WTC11 (cell line): ENCODE measurements around the gene LLGL1. TPM values are rescaled to one million over a fixed set of nuclear protein-coding genes. Genes with fewer than 3 reads are reported as not detected.
A peak's percentile ranks its signal among the peaks of the same experiment; 100 is the strongest.

Source experiments
- ATAC-seq: fragments of 200-7000 bp; cut with Tn5 transposase; 2 replicates; pipeline ENCODE4 v1.10.0; 2021; ENCODE audit warnings: mild to moderate bottlenecking, moderate library complexity
- Bru-seq: library from RNA; stranded (reverse); fragments of 400-500 nt; gene quantifications from one replicate; lab custom pipeline; 2021; lab: Mats Ljungman, UMichigan
- CTCF ChIA-PET: fragments of 300-600 bp; sonication (Branson Sonifier 250); formaldehyde crosslinking; loops from one replicate; lab custom pipeline; 2021; ENCODE audit warnings: antibody characterized with exemption; lab: Charles Lee
- POLR2A ChIA-PET: fragments of 350-600 bp; sonication (Branson Sonifier 250); formaldehyde crosslinking; loops from one replicate; lab custom pipeline; 2021; ENCODE audit warnings: antibody characterized with exemption; lab: Charles Lee
- DNase-seq: peaks from one replicate; pipeline ENCODE4 v3.0.0; 2021; ENCODE audit warnings: low spot score
- H3K27ac Mint-ChIP-seq: 2 replicates; pipeline ENCODE4 v1.8.0; 2021; ENCODE audit warnings: mixed read lengths
- H3K27me3 Mint-ChIP-seq: 2 replicates; pipeline ENCODE4 v1.8.0; 2021; ENCODE audit warnings: low read depth, mild to moderate bottlenecking, moderate library complexity, mixed read lengths
- H3K36me3 Mint-ChIP-seq: 2 replicates; pipeline ENCODE4 v1.8.0; 2021; ENCODE audit warnings: mixed read lengths
- H3K4me1 Mint-ChIP-seq: 2 replicates; pipeline ENCODE4 v1.8.0; 2022; ENCODE audit warnings: mixed read lengths
- H3K4me3 Mint-ChIP-seq: 2 replicates; pipeline ENCODE4 v1.8.0; 2021; ENCODE audit warnings: mild to moderate bottlenecking, moderate library complexity, mixed read lengths
- H3K9me3 Mint-ChIP-seq: 2 replicates; pipeline ENCODE4 v1.8.0; 2021; ENCODE audit warnings: mixed read lengths
- CBFB ChIP-seq: sonication (generic); formaldehyde crosslinking; IDR thresholded peaks from 2 replicates; pipeline ENCODE4 v1.8.1; 2022; ENCODE audit warnings: mild to moderate bottlenecking, low read depth, missing genetic modification reagents
- EMX1 ChIP-seq: fragments of 250-450 bp; sonication (Bioruptor Pico); IDR thresholded peaks from 2 replicates; pipeline ENCODE4 v1.8.0; 2021; ENCODE audit warnings: mild to moderate bottlenecking
- IRF2 ChIP-seq: sonication (generic); formaldehyde crosslinking; IDR thresholded peaks from 2 replicates; pipeline ENCODE4 v1.8.0; 2022; ENCODE audit warnings: low read depth, missing genetic modification reagents, borderline replicate concordance
- MYBL2 ChIP-seq: sonication (generic); formaldehyde crosslinking; IDR thresholded peaks from 2 replicates; pipeline ENCODE4 v1.8.1; 2023; ENCODE audit warnings: mild to moderate bottlenecking, moderate library complexity, missing genetic modification reagents
- NFATC4 ChIP-seq: fragments of 250-450 bp; sonication (Bioruptor Pico); IDR thresholded peaks from 2 replicates; pipeline ENCODE4 v1.9.0; 2021; ENCODE audit warnings: mild to moderate bottlenecking
- NFE2L1 ChIP-seq: sonication (generic); formaldehyde crosslinking; IDR thresholded peaks from 2 replicates; pipeline ENCODE4 v1.8.1; 2023; ENCODE audit warnings: missing genetic modification reagents
- NFYB ChIP-seq: sonication (generic); formaldehyde crosslinking; conservative IDR thresholded peaks from 2 replicates; pipeline ENCODE4 v1.8.0; 2022; ENCODE audit warnings: low read depth, missing genetic modification reagents
- NR2C2 ChIP-seq: sonication (generic); formaldehyde crosslinking; IDR thresholded peaks from 2 replicates; pipeline ENCODE4 v1.8.0; 2022; ENCODE audit warnings: mild to moderate bottlenecking, missing genetic modification reagents
- SMAD4 ChIP-seq: sonication (generic); formaldehyde crosslinking; IDR thresholded peaks from 2 replicates; pipeline ENCODE4 v1.8.0; 2022; ENCODE audit warnings: mild to moderate bottlenecking, missing genetic modification reagents
- SP1 ChIP-seq: sonication (generic); formaldehyde crosslinking; conservative IDR thresholded peaks from 2 replicates; pipeline ENCODE4 v1.8.1; 2022; ENCODE audit warnings: missing genetic modification reagents
- TCF7 ChIP-seq: sonication (generic); formaldehyde crosslinking; IDR thresholded peaks from 2 replicates; pipeline ENCODE4 v1.8.0; 2022; ENCODE audit warnings: mild to moderate bottlenecking, low read depth, missing genetic modification reagents, moderate library complexity
- TEAD4 ChIP-seq: sonication (generic); formaldehyde crosslinking; IDR thresholded peaks from 2 replicates; pipeline ENCODE4 v1.8.0; 2022; ENCODE audit warnings: mild to moderate bottlenecking, missing genetic modification reagents
- ZNF138 ChIP-seq: sonication (generic); formaldehyde crosslinking; conservative IDR thresholded peaks from 2 replicates; pipeline ENCODE4 v1.8.1; 2022; ENCODE audit warnings: mild to moderate bottlenecking, moderate library complexity, missing genetic modification reagents
- ZNF416 ChIP-seq: fragments of 250-450 bp; sonication (Bioruptor Pico); IDR thresholded peaks from 2 replicates; pipeline ENCODE4 v1.9.0; 2021; ENCODE audit warnings: mild to moderate bottlenecking, inconsistent platforms
- ZNF671 ChIP-seq: fragments of 250-450 bp; sonication (Bioruptor Pico); IDR thresholded peaks from 2 replicates; pipeline ENCODE4 v1.8.0; 2021; ENCODE audit warnings: mild to moderate bottlenecking
- long read RNA-seq, 3 experiments: library from RNA in 1 of 3; library from capped mRNA in 1 of 3; library from polyadenylated mRNA in 1 of 3; unstranded in 2 of 3; stranded (forward) in 1 of 3; transcript quantifications; one replicate each; pipeline ENCODE4 v2.0.0, GENCODE V29; 2021
- total RNA-seq: library from RNA; stranded (reverse); gene quantifications from 3 replicates; pipeline ENCODE4 v1.2.3, GENCODE V29; 2021
- TF ChIP-seq, protein P1 (sequence below): fragments of 200-600 bp; IDR thresholded peaks from 2 replicates; pipeline ENCODE4 v1.8.0; 2022; ENCODE audit warnings: antibody characterized with exemption
- TF ChIP-seq, protein P2 (sequence below): sonication (generic); formaldehyde crosslinking; IDR thresholded peaks from 2 replicates; pipeline ENCODE4 v1.8.0; 2022; ENCODE audit warnings: missing genetic modification reagents
- TF ChIP-seq, protein P3 (sequence below): fragments of 250-450 bp; sonication (Bioruptor Pico); IDR thresholded peaks from 2 replicates; pipeline ENCODE4 v1.9.0; 2021; ENCODE audit warnings: moderate library complexity, mild to moderate bottlenecking, inconsistent platforms, borderline replicate concordance
- TF ChIP-seq, protein P4 (sequence below): sonication (generic); formaldehyde crosslinking; IDR thresholded peaks from 2 replicates; pipeline ENCODE4 v1.8.1; 2022; ENCODE audit warnings: low read depth, missing genetic modification reagents, borderline replicate concordance
- TF ChIP-seq, protein P5 (sequence below): sonication (generic); formaldehyde crosslinking; IDR thresholded peaks from 2 replicates; pipeline ENCODE4 v1.8.1; 2022; ENCODE audit warnings: missing genetic modification reagents, borderline replicate concordance
- TF ChIP-seq, protein P6 (sequence below): sonication (generic); formaldehyde crosslinking; IDR thresholded peaks from 2 replicates; pipeline ENCODE4 v1.8.0; 2023; ENCODE audit warnings: missing genetic modification reagents, mild to moderate bottlenecking, borderline replicate concordance

Gene LLGL1
- total RNA-seq (76.0 to 87.8 TPM (median 78.6 TPM) in 3 replicates), Bru-seq, nascent RNA (percentile 57 among the genes with signal in this experiment)
- long read RNA-seq, experiment 1, partial matches to known transcripts, result 0 of 2 reads
- long read RNA-seq, experiment 1, other reads (novel, unspliced or antisense), result 2 of 2 reads
- long read RNA-seq, experiment 2, full-length matches to known transcripts, result 7 of 66 reads
- long read RNA-seq, experiment 2, partial matches to known transcripts, result 42 of 66 reads
- long read RNA-seq, experiment 2, other reads (novel, unspliced or antisense), result 17 of 66 reads
- long read RNA-seq, experiment 3, result 0 reads

DNA sequence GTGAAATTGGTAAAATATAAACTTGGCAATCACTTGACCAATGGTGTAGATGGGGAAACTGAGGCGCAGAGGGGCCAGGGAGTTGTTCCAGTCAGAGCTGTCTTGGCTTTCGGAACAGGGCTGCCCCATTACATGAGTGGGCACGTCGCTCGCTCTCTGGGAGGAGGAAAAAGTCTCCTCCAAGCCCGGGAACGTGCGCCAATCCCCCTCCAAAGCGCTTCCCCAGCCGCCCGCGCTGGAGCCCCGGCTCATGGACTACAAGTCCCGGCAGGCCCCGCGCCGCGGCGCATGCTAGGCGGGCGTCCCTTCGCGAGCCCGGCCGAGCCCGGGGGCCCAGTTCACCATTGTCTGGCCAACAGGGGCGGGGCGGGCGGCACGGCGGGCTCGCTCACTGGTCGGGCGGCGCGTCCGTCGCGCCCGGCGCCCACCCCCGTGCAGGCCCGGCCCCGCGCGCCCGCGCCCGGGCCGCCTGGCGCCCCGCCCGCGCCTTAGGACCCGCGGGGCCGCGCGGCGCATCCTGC lies at the start of gene LLGL1:
Gene LLGL1, plus strand, starts transcription at position 515 of the 521 bp plus-strand sequence. CDS start 48 bp downstream, outside the sequence.
- CTCF ChIA-PET, result interaction anchor here (1.2 to 1.9 kb wide), 5 partner anchors 8 to 85 kb away, joined by 6 to 11 read pairs (median 8); no protein-coding TSS in a partner anchor

DNA sequence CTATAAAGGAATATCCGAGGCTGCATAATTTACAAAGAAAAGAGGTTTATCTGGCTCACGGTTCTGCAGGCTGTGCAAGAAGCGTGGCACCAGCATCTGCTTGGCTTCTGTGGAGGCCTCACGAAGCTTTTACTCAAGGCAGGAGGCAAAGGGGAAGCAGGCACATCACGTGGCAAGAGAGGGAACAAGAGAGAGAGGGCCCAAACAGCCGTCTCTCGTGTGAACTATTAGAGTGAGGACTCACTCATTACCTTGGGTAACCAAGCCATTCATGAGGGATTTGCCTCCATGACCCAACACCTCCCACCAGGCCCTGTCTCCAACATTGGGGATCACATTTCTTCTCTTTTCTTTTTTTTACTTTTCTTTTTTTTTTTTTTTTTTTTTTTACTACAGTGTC lies 49.3 kb upstream of the LLGL1 start:
- Mint-ChIP-seq H3K36me3 (no peaks in the 10 kb centered on the region), H3K27ac (no peak overlapping the region), H3K4me3 (no peak overlapping the region), H3K27me3 (0 out of 2 replicates have a peak, but pooled peaks cover 3% of the 10 kb centered on the region), H3K4me1 (peaks cover 7% of the 10 kb centered on the region; the same call in 1 of the 2 replicates), H3K9me3 (no peaks in the 10 kb centered on the region)
- ChIA-PET CTCF (no interaction called here), POLR2A (no interaction called here)
- ATAC-seq (no peak), DNase-seq (no peak)
- TF ChIP-seq TCF7 (no peak), ZNF416 (CRISPR knock-in tag) (no peak), TEAD4 (CRISPR knock-in tag) (no peak), ZNF671 (CRISPR knock-in tag) (no peak), MYBL2 (CRISPR knock-in tag) (no peak), NFE2L1 (no peak), ZNF138 (CRISPR knock-in tag) (no peak), NFATC4 (CRISPR knock-in tag) (no peak)
- TF ChIP-seq, protein P1, sequence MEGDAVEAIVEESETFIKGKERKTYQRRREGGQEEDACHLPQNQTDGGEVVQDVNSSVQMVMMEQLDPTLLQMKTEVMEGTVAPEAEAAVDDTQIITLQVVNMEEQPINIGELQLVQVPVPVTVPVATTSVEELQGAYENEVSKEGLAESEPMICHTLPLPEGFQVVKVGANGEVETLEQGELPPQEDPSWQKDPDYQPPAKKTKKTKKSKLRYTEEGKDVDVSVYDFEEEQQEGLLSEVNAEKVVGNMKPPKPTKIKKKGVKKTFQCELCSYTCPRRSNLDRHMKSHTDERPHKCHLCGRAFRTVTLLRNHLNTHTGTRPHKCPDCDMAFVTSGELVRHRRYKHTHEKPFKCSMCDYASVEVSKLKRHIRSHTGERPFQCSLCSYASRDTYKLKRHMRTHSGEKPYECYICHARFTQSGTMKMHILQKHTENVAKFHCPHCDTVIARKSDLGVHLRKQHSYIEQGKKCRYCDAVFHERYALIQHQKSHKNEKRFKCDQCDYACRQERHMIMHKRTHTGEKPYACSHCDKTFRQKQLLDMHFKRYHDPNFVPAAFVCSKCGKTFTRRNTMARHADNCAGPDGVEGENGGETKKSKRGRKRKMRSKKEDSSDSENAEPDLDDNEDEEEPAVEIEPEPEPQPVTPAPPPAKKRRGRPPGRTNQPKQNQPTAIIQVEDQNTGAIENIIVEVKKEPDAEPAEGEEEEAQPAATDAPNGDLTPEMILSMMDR, result no peak
- TF ChIP-seq, protein P2, sequence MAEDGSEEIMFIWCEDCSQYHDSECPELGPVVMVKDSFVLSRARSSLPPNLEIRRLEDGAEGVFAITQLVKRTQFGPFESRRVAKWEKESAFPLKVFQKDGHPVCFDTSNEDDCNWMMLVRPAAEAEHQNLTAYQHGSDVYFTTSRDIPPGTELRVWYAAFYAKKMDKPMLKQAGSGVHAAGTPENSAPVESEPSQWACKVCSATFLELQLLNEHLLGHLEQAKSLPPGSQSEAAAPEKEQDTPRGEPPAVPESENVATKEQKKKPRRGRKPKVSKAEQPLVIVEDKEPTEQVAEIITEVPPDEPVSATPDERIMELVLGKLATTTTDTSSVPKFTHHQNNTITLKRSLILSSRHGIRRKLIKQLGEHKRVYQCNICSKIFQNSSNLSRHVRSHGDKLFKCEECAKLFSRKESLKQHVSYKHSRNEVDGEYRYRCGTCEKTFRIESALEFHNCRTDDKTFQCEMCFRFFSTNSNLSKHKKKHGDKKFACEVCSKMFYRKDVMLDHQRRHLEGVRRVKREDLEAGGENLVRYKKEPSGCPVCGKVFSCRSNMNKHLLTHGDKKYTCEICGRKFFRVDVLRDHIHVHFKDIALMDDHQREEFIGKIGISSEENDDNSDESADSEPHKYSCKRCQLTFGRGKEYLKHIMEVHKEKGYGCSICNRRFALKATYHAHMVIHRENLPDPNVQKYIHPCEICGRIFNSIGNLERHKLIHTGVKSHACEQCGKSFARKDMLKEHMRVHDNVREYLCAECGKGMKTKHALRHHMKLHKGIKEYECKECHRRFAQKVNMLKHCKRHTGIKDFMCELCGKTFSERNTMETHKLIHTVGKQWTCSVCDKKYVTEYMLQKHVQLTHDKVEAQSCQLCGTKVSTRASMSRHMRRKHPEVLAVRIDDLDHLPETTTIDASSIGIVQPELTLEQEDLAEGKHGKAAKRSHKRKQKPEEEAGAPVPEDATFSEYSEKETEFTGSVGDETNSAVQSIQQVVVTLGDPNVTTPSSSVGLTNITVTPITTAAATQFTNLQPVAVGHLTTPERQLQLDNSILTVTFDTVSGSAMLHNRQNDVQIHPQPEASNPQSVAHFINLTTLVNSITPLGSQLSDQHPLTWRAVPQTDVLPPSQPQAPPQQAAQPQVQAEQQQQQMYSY, result no peak
- TF ChIP-seq, protein P3, sequence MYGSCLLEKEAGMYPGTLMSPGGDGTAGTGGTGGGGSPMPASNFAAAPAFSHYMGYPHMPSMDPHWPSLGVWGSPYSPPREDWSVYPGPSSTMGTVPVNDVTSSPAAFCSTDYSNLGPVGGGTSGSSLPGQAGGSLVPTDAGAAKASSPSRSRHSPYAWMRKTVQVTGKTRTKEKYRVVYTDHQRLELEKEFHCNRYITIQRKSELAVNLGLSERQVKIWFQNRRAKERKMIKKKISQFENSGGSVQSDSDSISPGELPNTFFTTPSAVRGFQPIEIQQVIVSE (CRISPR knock-in tag), result no peak
- TF ChIP-seq, protein P4, sequence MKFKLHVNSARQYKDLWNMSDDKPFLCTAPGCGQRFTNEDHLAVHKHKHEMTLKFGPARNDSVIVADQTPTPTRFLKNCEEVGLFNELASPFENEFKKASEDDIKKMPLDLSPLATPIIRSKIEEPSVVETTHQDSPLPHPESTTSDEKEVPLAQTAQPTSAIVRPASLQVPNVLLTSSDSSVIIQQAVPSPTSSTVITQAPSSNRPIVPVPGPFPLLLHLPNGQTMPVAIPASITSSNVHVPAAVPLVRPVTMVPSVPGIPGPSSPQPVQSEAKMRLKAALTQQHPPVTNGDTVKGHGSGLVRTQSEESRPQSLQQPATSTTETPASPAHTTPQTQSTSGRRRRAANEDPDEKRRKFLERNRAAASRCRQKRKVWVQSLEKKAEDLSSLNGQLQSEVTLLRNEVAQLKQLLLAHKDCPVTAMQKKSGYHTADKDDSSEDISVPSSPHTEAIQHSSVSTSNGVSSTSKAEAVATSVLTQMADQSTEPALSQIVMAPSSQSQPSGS, result no peak

More for the DNA sequence above, at the start of gene LLGL1:
- TF ChIP-seq NFYB (peak; percentile 66), CBFB (CRISPR knock-in tag) (no peak), SMAD4 (CRISPR knock-in tag) (no peak), IRF2 (no peak), SP1 (CRISPR knock-in tag) (peak; percentile 23; the same call in 1 of the 2 replicates), EMX1 (CRISPR knock-in tag) (no peak), NR2C2 (CRISPR knock-in tag) (no peak)
- TF ChIP-seq, protein P5, sequence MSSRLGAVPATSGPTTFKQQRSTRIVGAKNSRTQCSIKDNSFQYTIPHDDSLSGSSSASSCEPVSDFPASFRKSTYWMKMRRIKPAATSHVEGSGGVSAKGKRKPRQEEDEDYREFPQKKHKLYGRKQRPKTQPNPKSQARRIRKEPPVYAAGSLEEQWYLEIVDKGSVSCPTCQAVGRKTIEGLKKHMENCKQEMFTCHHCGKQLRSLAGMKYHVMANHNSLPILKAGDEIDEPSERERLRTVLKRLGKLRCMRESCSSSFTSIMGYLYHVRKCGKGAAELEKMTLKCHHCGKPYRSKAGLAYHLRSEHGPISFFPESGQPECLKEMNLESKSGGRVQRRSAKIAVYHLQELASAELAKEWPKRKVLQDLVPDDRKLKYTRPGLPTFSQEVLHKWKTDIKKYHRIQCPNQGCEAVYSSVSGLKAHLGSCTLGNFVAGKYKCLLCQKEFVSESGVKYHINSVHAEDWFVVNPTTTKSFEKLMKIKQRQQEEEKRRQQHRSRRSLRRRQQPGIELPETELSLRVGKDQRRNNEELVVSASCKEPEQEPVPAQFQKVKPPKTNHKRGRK (CRISPR knock-in tag), result no peak
- TF ChIP-seq, protein P6, sequence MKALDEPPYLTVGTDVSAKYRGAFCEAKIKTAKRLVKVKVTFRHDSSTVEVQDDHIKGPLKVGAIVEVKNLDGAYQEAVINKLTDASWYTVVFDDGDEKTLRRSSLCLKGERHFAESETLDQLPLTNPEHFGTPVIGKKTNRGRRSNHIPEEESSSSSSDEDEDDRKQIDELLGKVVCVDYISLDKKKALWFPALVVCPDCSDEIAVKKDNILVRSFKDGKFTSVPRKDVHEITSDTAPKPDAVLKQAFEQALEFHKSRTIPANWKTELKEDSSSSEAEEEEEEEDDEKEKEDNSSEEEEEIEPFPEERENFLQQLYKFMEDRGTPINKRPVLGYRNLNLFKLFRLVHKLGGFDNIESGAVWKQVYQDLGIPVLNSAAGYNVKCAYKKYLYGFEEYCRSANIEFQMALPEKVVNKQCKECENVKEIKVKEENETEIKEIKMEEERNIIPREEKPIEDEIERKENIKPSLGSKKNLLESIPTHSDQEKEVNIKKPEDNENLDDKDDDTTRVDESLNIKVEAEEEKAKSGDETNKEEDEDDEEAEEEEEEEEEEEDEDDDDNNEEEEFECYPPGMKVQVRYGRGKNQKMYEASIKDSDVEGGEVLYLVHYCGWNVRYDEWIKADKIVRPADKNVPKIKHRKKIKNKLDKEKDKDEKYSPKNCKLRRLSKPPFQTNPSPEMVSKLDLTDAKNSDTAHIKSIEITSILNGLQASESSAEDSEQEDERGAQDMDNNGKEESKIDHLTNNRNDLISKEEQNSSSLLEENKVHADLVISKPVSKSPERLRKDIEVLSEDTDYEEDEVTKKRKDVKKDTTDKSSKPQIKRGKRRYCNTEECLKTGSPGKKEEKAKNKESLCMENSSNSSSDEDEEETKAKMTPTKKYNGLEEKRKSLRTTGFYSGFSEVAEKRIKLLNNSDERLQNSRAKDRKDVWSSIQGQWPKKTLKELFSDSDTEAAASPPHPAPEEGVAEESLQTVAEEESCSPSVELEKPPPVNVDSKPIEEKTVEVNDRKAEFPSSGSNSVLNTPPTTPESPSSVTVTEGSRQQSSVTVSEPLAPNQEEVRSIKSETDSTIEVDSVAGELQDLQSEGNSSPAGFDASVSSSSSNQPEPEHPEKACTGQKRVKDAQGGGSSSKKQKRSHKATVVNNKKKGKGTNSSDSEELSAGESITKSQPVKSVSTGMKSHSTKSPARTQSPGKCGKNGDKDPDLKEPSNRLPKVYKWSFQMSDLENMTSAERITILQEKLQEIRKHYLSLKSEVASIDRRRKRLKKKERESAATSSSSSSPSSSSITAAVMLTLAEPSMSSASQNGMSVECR (CRISPR knock-in tag), result 0 out of 2 replicates have a peak, but pooled peaks have one; percentile 17
- H3K36me3 Mint-ChIP-seq, result no peaks in the 10 kb centered on the region
- H3K4me3 Mint-ChIP-seq, result peak within 1 kb of the TSS; percentile 93
- peaks cover 23% of the 10 kb centered on the region for H3K4me1 Mint-ChIP-seq
- peak within 1 kb of the TSS; percentile 100 for H3K27ac Mint-ChIP-seq
- H3K27me3 Mint-ChIP-seq, result no peaks in the 10 kb centered on the region
- peak; percentile 72 for ATAC-seq
- DNase-seq, result peak; percentile 98
- no peaks in the 10 kb centered on the region for H3K9me3 Mint-ChIP-seq
- POLR2A ChIA-PET, result interaction anchor here (0.8 to 1.9 kb wide), 7 partner anchors 22 to 71 kb away, joined by 3 to 17 read pairs (median 3); partner anchors contain the start of genes ALKBH5 and MIEF2
